Measurements from ENCODE around the gene SCAF1. TPM values are rescaled to one million over a fixed set of nuclear protein-coding genes. Genes with fewer than 3 reads are reported as not detected.

SCAF1 gene
- polyA plus RNA-seq, 2 of the 4 experiments (the other 2 are of a cell fraction): 4.0 to 47.9 TPM

GRCh38 chr19:49597703-49597974 is 44.4 kb upstream of the SCAF1 start:
- TF ChIP-seq PBX3 (IDR thresholded peaks at IDR 0.05) (no peak), CHD2 (IDR thresholded peaks at IDR 0.05; ENCODE audit: low read length, partially characterized antibody) (no peak), KDM5A (IDR thresholded peaks at IDR 0.05) (no peak), CBX8 (IDR thresholded peaks at IDR 0.05) (no peak), HOXA7 (CRISPR knock-in tag; IDR thresholded peaks at IDR 0.05) (no peak), HOXB13 (CRISPR knock-in tag; IDR thresholded peaks at IDR 0.05; ENCODE audit: low read depth) (no peak), CHD4 (IDR thresholded peaks at IDR 0.05; ENCODE audit: borderline replicate concordance) (no peak), ZC3H11A (IDR thresholded peaks at IDR 0.05) (no peak), HOXB5 (CRISPR knock-in tag; IDR thresholded peaks at IDR 0.05) (no peak)
- Histone ChIP-seq H3K4me1 (peaks cover 7% of the 10 kb centered on the region), H3K4me2 (no peak overlapping the region), H3K4me3 (no peak overlapping the region), H3K27ac (no peak overlapping the region), H3K9me3 (no peaks in the 10 kb centered on the region)
- WGBS (ENCODE audit: missing lambda C conversion rate): 97% methylated on average over 19 of the region's 29 CpGs
- no peak for DNase-seq (ENCODE audit: low read depth in 1 of 2, low spot score in 1 of 2)
- ChIA-PET CTCF (interaction anchor here (1.0 to 2.5 kb wide), 4 partner anchors 17 to 83 kb away, joined by 3 to 10 read pairs (median 6); partner anchors contain the start of genes NOSIP and PRRG2), POLR2A (interaction anchor here (0.5 kb wide), 1 partner anchor 51 kb away, joined by 6 read pairs; no protein-coding TSS in a partner anchor)
- FAIRE-seq: no peak
- ATAC-seq: no peak

- TF ChIP-seq MYC (IDR thresholded peaks at IDR 0.05; ENCODE audit: borderline replicate concordance, low read length) (no peak), ELK1 (IDR thresholded peaks at IDR 0.05; ENCODE audit: low read depth, low read length) (no peak), HES2 (IDR thresholded peaks at IDR 0.05) (no peak), MAZ (IDR thresholded peaks at IDR 0.05; ENCODE audit: borderline replicate concordance, low read depth, low read length) (no peak), FOSB (CRISPR knock-in tag; IDR thresholded peaks at IDR 0.05) (no peak), RNF2 (IDR thresholded peaks at IDR 0.05; ENCODE audit: borderline replicate concordance, low read depth) (no peak), ZFP36 (IDR thresholded peaks at IDR 0.05; ENCODE audit: borderline replicate concordance, partially characterized antibody) (no peak), CBX8 (IDR thresholded peaks at IDR 0.05) (no peak), POLR2A (IDR thresholded peaks at IDR 0.05; ENCODE audit: low read length) (no peak), BHLHE40 (IDR thresholded peaks at IDR 0.05; ENCODE audit: low read depth, low read length) (no peak), EHF (CRISPR knock-in tag; IDR thresholded peaks at IDR 0.05) (no peak), NR3C1 (IDR thresholded peaks at IDR 0.05) (no peak), NPAS2 (CRISPR knock-in tag; IDR thresholded peaks at IDR 0.05; ENCODE audit: borderline replicate concordance) (no peak), ZC3H11A (IDR thresholded peaks at IDR 0.05) (no peak), HEYL (CRISPR knock-in tag; IDR thresholded peaks at IDR 0.05) (no peak), SMC3 (IDR thresholded peaks at IDR 0.05) (no peak), POLR2AphosphoS2 (conservative IDR thresholded peaks at IDR 0.05; ENCODE audit: low read length) (no peak), MAX (IDR thresholded peaks at IDR 0.05) (no peak)
- ATAC-seq (no peak), FAIRE-seq (no peak), DNase-seq (ENCODE audit: low read depth in 1 of 2, low spot score in 1 of 2) (no peak)
- no peak overlapping the region for H3K4me3 ChIP-seq
- WGBS (ENCODE audit: missing lambda C conversion rate): 94% methylated on average over 24 of the region's 26 CpGs
- no peak overlapping the region for H3K27ac ChIP-seq
- no peaks in the 10 kb centered on the region for H3K9me3 ChIP-seq
- H3K4me2 ChIP-seq: no peak overlapping the region
- ChIA-PET CTCF (interaction anchor here (0.8 to 3.2 kb wide), 4 partner anchors 19 to 80 kb away, joined by 3 to 8 read pairs (median 6); partner anchors contain the start of genes NOSIP and PRRG2), POLR2A (interaction anchor here (0.5 kb wide), 1 partner anchor 61 kb away, joined by 3 read pairs; no protein-coding TSS in a partner anchor)
- H3K4me1 ChIP-seq: no peaks in the 10 kb centered on the region
Measured at GRCh38 chr19:49599378-49600295, 42.4 kb upstream of the SCAF1 start.
